Astrocyte of the spinal cord (primary cell): ENCODE results near the gene ZNF672.

Experiments
- DNase-seq: peaks from one replicate; pipeline ENCODE4 v3.0.0; 2011; ENCODE audit warnings: low read depth, low spot score
- H3K4me3 ChIP-seq: 2 replicates; pipeline ENCODE4 v1.5.1; 2011; ENCODE audit warnings: low read depth, mild to moderate bottlenecking, low read length, moderate library complexity
- in situ Hi-C: cut with HindIII; loops from 2 replicates; pipeline ENCODE4 v1.10.0; 2017; ENCODE audit warnings: low sequenced_read_pairs
- TF ChIP-seq, protein P1 (sequence below): IDR thresholded peaks from 2 replicates; pipeline ENCODE4 v1.5.1; 2012; ENCODE audit warnings: low read depth, mild to moderate bottlenecking, low read length, inconsistent platforms

Gene ZNF672

DNA sequence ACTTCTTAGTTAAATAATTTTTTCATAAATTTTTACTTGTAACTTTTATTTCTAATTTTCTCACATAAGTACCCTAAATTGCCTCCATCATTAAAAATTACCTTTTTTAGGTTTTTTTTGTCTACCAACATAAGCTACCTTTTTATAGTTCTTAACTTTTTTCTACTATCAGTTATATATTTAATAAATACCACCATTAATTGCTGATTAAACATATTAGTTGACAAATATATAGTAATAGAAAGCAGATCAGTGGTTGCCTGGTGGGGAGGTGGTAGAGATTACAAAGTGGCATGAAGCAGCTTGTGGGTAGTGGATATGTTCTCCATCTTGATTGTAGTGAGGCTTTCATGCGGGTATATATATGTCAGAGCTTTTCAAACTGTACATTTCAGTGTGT lies 6.2 kb upstream of the ZNF672 start:
- no peak for DNase-seq
- TF ChIP-seq, protein P1, sequence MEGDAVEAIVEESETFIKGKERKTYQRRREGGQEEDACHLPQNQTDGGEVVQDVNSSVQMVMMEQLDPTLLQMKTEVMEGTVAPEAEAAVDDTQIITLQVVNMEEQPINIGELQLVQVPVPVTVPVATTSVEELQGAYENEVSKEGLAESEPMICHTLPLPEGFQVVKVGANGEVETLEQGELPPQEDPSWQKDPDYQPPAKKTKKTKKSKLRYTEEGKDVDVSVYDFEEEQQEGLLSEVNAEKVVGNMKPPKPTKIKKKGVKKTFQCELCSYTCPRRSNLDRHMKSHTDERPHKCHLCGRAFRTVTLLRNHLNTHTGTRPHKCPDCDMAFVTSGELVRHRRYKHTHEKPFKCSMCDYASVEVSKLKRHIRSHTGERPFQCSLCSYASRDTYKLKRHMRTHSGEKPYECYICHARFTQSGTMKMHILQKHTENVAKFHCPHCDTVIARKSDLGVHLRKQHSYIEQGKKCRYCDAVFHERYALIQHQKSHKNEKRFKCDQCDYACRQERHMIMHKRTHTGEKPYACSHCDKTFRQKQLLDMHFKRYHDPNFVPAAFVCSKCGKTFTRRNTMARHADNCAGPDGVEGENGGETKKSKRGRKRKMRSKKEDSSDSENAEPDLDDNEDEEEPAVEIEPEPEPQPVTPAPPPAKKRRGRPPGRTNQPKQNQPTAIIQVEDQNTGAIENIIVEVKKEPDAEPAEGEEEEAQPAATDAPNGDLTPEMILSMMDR: no peak
- in situ Hi-C loops: no loop called here
- no peak overlapping the region for H3K4me3 ChIP-seq

DNA sequence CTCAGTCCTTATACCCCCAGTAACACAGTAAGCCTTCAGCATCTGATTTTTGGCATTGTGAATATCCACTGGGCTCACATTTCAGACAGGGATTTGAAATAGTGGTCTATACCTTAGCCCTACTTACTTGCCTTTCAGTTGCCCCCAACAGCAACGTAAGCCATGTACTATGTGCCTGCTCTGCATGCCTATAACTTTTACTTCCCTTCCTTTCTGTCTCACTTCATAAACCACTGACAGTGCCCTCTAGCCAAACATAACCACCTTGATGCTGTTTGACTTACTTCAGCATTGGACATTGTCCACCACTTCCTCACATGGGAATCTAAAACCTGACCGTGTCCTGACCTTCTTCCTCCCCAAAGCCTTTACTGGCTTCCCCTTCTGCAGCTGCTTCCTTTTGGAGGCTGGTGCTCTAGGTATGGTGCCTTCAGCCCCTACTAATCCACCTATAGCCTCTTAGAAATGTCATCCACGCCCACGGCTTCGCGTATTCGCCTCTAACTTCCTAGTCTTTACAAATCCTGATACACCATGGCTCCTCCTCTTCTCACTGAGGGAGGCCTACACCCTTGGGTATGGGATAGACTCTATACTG lies 3.6 kb upstream of the ZNF672 start:
- in situ Hi-C loops: no loop called here
- TF ChIP-seq, protein P1: no peak
- no peak for DNase-seq
- H3K4me3 ChIP-seq: no peak overlapping the region

DNA sequence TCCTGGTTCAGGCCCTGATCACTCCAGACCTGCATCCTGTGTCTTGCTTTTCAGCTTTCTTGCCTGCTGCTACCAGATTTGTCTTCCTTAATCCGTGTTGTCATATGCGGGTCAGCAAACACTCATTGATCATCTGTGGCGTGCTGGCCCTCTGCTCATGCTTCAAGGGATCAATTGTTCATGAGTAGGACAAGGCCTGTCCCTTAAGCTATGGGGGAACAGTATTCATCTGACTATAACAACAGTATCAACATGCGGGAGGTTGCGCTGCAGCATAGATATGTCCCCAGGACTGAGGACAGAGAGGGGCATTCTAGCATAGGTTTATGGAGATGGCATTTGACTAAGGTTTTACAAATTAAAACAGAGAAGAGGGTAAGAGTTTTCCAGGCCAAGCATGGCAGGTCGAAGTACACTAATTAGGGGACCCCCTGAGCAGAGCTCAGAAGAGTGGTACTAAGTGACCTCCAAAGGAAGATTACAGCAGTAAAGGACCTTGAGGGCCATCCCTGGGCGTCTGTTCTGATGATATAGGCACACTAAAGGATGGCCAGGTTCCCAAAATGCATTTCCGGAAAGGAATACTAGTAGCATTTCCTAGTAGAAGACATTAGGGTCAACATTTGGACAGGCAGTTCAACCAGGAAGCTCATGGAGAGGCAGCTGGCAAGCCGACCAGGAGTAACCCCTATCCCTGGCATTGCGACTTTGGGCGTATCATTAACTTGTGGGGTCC lies 811 bp upstream of the ZNF672 start:
- DNase-seq: peak; percentile 3
- H3K4me3 ChIP-seq: peak overlapping the region; percentile 71
- in situ Hi-C loops: no loop called here
- TF ChIP-seq, protein P1: no peak

DNA sequence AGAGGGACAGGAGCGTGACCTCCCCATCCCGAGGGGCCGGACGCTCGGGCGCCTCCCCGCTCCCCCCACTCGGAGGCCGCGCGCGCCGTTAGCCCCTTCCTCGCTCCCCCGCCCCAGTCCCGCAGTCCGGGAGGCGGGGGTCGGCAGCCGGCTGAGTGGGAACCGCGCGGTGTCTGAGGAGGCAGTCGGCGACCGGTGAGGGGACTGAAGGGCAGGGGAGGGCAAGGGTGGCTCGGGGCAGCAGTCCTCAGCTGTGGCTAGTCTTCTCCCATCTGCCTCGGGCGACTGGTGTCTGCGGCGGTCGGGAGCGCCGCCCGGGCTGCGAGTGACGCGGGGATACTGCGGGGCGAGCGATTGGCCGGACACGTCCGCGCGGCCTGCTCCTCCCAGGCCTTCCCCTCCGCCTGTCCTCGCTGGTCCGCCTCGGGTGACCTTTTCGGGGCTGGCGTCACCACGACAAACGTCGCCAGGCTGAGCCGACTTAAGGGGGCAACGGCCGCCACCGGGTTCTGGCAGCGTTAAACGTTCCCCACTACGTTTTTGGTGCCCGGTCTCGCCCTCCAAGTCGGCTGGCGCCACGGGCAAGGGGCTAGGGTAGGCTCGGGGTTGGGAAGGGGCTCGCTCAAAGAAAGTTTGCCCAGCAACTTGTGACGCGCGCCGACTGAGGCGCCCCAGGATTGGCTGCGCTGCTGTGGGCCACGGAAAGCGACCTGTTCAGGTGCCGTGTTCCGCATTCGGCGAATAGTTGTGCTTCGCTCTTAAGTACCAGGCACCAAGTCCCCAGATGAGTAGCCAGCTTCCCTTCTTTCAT lies 538 bp downstream of the ZNF672 start:
- DNase-seq: peak; percentile 88
- TF ChIP-seq, protein P1: no peak
- H3K4me3 ChIP-seq: peak overlapping the region; percentile 71
- in situ Hi-C loops: no loop called here

DNA sequence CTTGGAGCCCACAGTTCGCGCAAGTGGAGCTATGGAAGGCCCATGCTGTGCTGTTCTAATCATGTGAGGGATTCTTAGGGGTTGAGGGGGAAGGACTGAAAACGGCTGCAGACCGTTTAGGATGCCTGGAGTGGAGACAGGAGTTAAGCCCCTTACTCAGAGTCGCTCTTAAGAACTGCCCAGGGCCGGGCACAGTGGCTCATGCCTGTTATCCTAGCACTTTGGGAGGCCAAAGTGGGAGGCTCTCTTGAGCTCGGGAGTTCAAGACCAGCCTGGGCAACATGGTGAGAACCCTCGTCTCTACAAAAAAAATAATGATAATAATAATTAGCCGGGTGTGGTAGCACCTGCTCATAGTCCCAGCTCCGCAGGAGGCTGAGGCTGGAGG lies 1.1 kb downstream of the ZNF672 start:
- peak overlapping the region; percentile 71 for H3K4me3 ChIP-seq
- no peak for DNase-seq
- in situ Hi-C loops: no loop called here
- TF ChIP-seq, protein P1: no peak

DNA sequence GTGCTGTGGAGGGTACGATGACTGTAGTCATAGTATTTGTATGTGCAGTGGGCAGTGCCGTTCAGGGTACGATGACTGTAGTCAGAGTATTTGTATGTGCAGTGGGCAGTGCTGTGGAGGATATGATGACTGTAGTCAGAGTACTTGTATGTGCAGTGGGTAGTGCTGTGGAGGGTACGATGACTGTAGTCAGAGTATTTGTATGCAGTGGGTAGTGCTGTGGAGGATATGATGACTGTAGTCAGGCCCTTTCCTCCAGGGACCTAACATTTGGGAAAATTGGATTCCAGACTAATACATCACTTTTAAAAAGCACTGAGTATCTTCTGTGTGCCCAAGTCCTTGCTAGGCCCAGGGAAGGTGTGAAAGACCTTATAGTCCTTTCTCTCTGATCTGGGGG lies 2.9 kb downstream of the ZNF672 start:
- DNase-seq: no peak
- TF ChIP-seq, protein P1: no peak
- in situ Hi-C loops: no loop called here
- H3K4me3 ChIP-seq: no peak overlapping the region
